ENCODE results near the gene PLCG2. TPM values are rescaled to one million over a fixed set of nuclear protein-coding genes. Genes with fewer than 3 reads are reported as not detected.

Gene PLCG2
- polyA plus RNA-seq, 2 of the 4 experiments (the other 2 are of a cell fraction): 2.8 to 6.0 TPM

- no peak for TF ChIP-seq HMGXB4 (CRISPR knock-in tag; IDR thresholded peaks at IDR 0.05; ENCODE audit: borderline replicate concordance)
- TF ChIP-seq NPAS2 (CRISPR knock-in tag; IDR thresholded peaks at IDR 0.05; ENCODE audit: borderline replicate concordance): no peak
- TF ChIP-seq NR3C1 (IDR thresholded peaks at IDR 0.05): no peak
- TF ChIP-seq ESRRA (IDR thresholded peaks at IDR 0.05; ENCODE audit: borderline replicate concordance, low read length): no peak
- no peak for TF ChIP-seq ZC3H11A (IDR thresholded peaks at IDR 0.05)
- no peak for TF ChIP-seq RFX5 (IDR thresholded peaks at IDR 0.05)
- no peak for TF ChIP-seq HEYL (CRISPR knock-in tag; IDR thresholded peaks at IDR 0.05)
- TF ChIP-seq RAD21 (conservative IDR thresholded peaks at IDR 0.05 in 1 of 2, IDR thresholded peaks at IDR 0.05 in 1 of 2): no peak
Measured at GRCh38 chr16:81767987-81768592, 11.0 kb upstream of the PLCG2 start (continued).

GRCh38 chr16:81770008-81770407 lies 9.1 kb upstream of the PLCG2 start:
- CTCF ChIA-PET: no interaction called here
- peaks cover 9% of the 10 kb centered on the region for H3K4me1 ChIP-seq
- no peak for DNase-seq (ENCODE audit: low read depth in 1 of 2, low spot score in 1 of 2)
- POLR2A ChIA-PET: no interaction called here
- FAIRE-seq: no peak
- WGBS (ENCODE audit: missing lambda C conversion rate): 67% methylated on average over 7 of the region's 7 CpGs
- H3K4me3 ChIP-seq: no peak overlapping the region
- no peak for ATAC-seq
- H3K4me2 ChIP-seq: no peak overlapping the region
- TF ChIP-seq GATA3 (IDR thresholded peaks at IDR 0.05; ENCODE audit: borderline replicate concordance) (no peak), CHD4 (IDR thresholded peaks at IDR 0.05; ENCODE audit: borderline replicate concordance) (no peak), MYC (IDR thresholded peaks at IDR 0.05; ENCODE audit: borderline replicate concordance, low read length) (no peak), MAFK (IDR thresholded peaks at IDR 0.05; ENCODE audit: partially characterized antibody) (no peak), E2F6 (IDR thresholded peaks at IDR 0.05; ENCODE audit: borderline replicate concordance, low read depth) (no peak), HMGXB4 (CRISPR knock-in tag; IDR thresholded peaks at IDR 0.05; ENCODE audit: borderline replicate concordance) (no peak), USF2 (IDR thresholded peaks at IDR 0.05) (no peak), ZFP36 (IDR thresholded peaks at IDR 0.05; ENCODE audit: borderline replicate concordance, partially characterized antibody) (no peak), TP53 (CRISPR knock-in tag; IDR thresholded peaks at IDR 0.05) (no peak), FOSL2 (IDR thresholded peaks at IDR 0.05) (no peak), FOSL2 (CRISPR knock-in tag; IDR thresholded peaks at IDR 0.05) (no peak), FOSB (CRISPR knock-in tag; IDR thresholded peaks at IDR 0.05) (no peak), NFE2L2 (conservative IDR thresholded peaks at IDR 0.05; ENCODE audit: low read length) (no peak), BCL3 (IDR thresholded peaks at IDR 0.05) (no peak), MAX (IDR thresholded peaks at IDR 0.05) (no peak), FOXS1 (CRISPR knock-in tag; IDR thresholded peaks at IDR 0.05) (no peak)
- H3K9me3 ChIP-seq: no peaks in the 10 kb centered on the region
- no peak overlapping the region for H3K27ac ChIP-seq
